ENCODE measurements around the gene STK25. TPM values are rescaled to one million over a fixed set of nuclear protein-coding genes. Genes with fewer than 3 reads are reported as not detected.

STK25 gene
- total RNA-seq, 1 donor from 2014 or later, result 316 TPM

- Histone ChIP-seq H3K27me3 (ENCODE audit: control insufficient read depth, insufficient read depth, low read length) (no peaks in the 10 kb centered on the region), H3K4me3 (ENCODE audit: low read depth, low read length) (no peak overlapping the region), H3K36me3 (ENCODE audit: control insufficient read depth, insufficient read depth, low read length) (no peaks in the 10 kb centered on the region)
- no peak for TF ChIP-seq CTCF (IDR thresholded peaks at IDR 0.05; ENCODE audit: insufficient read depth, low read length, poor library complexity, severe bottlenecking)
- no peak for DNase-seq (ENCODE audit: low read depth)
Measured at GRCh38 chr2:241516520-241516965, 8.2 kb upstream of the STK25 start.

GRCh38 chr2:241514986-241515737, 6.8 kb upstream of the STK25 start:
- Histone ChIP-seq H3K36me3 (ENCODE audit: control insufficient read depth, insufficient read depth, low read length) (no peaks in the 10 kb centered on the region), H3K27me3 (ENCODE audit: control insufficient read depth, insufficient read depth, low read length) (no peaks in the 10 kb centered on the region), H3K4me3 (ENCODE audit: low read depth, low read length) (no peak overlapping the region)
- no peak for TF ChIP-seq CTCF (IDR thresholded peaks at IDR 0.05; ENCODE audit: insufficient read depth, low read length, poor library complexity, severe bottlenecking)
- no peak for DNase-seq (ENCODE audit: low read depth)

- H3K36me3 ChIP-seq (ENCODE audit: control insufficient read depth, insufficient read depth, low read length), result no peaks in the 10 kb centered on the region
- H3K27me3 ChIP-seq (ENCODE audit: control insufficient read depth, insufficient read depth, low read length), result no peaks in the 10 kb centered on the region
- no peak for DNase-seq (ENCODE audit: low read depth)
- no peak overlapping the region for H3K4me3 ChIP-seq (ENCODE audit: low read depth, low read length)
- no peak for TF ChIP-seq CTCF (IDR thresholded peaks at IDR 0.05; ENCODE audit: insufficient read depth, low read length, poor library complexity, severe bottlenecking)
Measured at GRCh38 chr2:241514553-241514952, 6.2 kb upstream of the STK25 start.

GRCh38 chr2:241511091-241511741, 2.8 kb upstream of the STK25 start:
- DNase-seq (ENCODE audit: low read depth), result no peak
- H3K4me3 ChIP-seq (ENCODE audit: low read depth, low read length), result no peak overlapping the region
- TF ChIP-seq CTCF (IDR thresholded peaks at IDR 0.05; ENCODE audit: insufficient read depth, low read length, poor library complexity, severe bottlenecking), result no peak
- H3K36me3 ChIP-seq (ENCODE audit: control insufficient read depth, insufficient read depth, low read length), result no peaks in the 10 kb centered on the region
- H3K27me3 ChIP-seq (ENCODE audit: control insufficient read depth, insufficient read depth, low read length), result no peaks in the 10 kb centered on the region

GRCh38 chr2:241509155-241509784, 886 bp upstream of the STK25 start:
- TF ChIP-seq CTCF (IDR thresholded peaks at IDR 0.05; ENCODE audit: insufficient read depth, low read length, poor library complexity, severe bottlenecking), result no peak
- peak overlapping the region; percentile 55 for H3K4me3 ChIP-seq (ENCODE audit: low read depth, low read length)
- DNase-seq (ENCODE audit: low read depth), result no peak
- no peaks in the 10 kb centered on the region for H3K36me3 ChIP-seq (ENCODE audit: control insufficient read depth, insufficient read depth, low read length)
- no peaks in the 10 kb centered on the region for H3K27me3 ChIP-seq (ENCODE audit: control insufficient read depth, insufficient read depth, low read length)

Measured in kidney epithelial cell (primary cell).